Endothelial cell of umbilical vein (primary cell): ENCODE results near the gene ZNF485. TPM values are rescaled to one million over a fixed set of nuclear protein-coding genes. Genes with fewer than 3 reads are reported as not detected.

Experiments used
- BruUV-seq: library from RNA; stranded (reverse); fragments of 400-500 nt; replicated peaks from 2 replicates; lab custom pipeline; 2021; lab: Mats Ljungman, UMichigan
- CTCF ChIA-PET: fragments of 300-600, 350-600 bp; sonication (Branson Sonifier 250); formaldehyde crosslinking; loops from one replicate; lab custom pipeline; 2021; ENCODE audit warnings: antibody characterized with exemption, inconsistent platforms; lab: Charles Lee
- POLR2A ChIA-PET: fragments of 300-600, 350-600 bp; sonication (Branson Sonifier 250); formaldehyde crosslinking; loops from one replicate; lab custom pipeline; 2021; ENCODE audit warnings: antibody characterized with exemption, inconsistent platforms; lab: Charles Lee
- DNase-seq: peaks from one replicate; pipeline ENCODE4 v3.0.0-alpha.2; 2011; ENCODE audit warnings: low read depth, low spot score
- FAIRE-seq: peaks from 2 replicates; lab custom pipeline; 2011; peaks lifted over from hg19 to GRCh38; lab: Jason Lieb, UNC
- H2AFZ ChIP-seq: 2 replicates; pipeline ENCODE4 v1.6.0; 2012; ENCODE audit warnings: low read depth, low read length, control low read depth, inconsistent platforms
- H3K27ac ChIP-seq: 2 replicates; pipeline ENCODE4 v1.5.1; 2011; ENCODE audit warnings: low read depth, mild to moderate bottlenecking, control low read depth, low read length, moderate library complexity; ENCODE audit not compliant: insufficient read depth
- H3K27me3 ChIP-seq, 2 experiments: 2 replicates each; pipeline versions ENCODE4 v1.6.0 to v1.6.1; 2011; ENCODE audit warnings: low read length in 2 of 2, mixed read lengths in 1 of 2; ENCODE audit not compliant: control insufficient read depth in 2 of 2, insufficient read depth in 2 of 2
- H3K36me3 ChIP-seq, 2 experiments: 2 replicates in 1 of 2; 3 replicates in 1 of 2; pipeline ENCODE4 v1.5.1; 2011; ENCODE audit warnings: low read length in 2 of 2, mild to moderate bottlenecking in 1 of 2, moderate library complexity in 1 of 2; ENCODE audit not compliant: control insufficient read depth in 2 of 2, insufficient read depth in 2 of 2; ENCODE audit errors: extremely low read depth in 1 of 2
- H3K4me1 ChIP-seq: 3 replicates; pipeline ENCODE4 v1.5.1; 2011; ENCODE audit warnings: mild to moderate bottlenecking, low read length; ENCODE audit not compliant: control insufficient read depth, insufficient read depth; ENCODE audit errors: extremely low read depth
- H3K4me2 ChIP-seq: 2 replicates; pipeline ENCODE4 v1.6.1; 2011; ENCODE audit warnings: low read length, control low read depth, mixed read lengths; ENCODE audit not compliant: insufficient read depth
- H3K4me3 ChIP-seq, 3 experiments: fragments of 200-600 bp in 1 of 3; sonication (generic), shearing (Covaris generic) in 1 of 3; replicated peaks in 1 of 3; 2 replicates each; pipeline ENCODE4 v1.5.1; 2011 to 2016; ENCODE audit warnings: control low read depth in 3 of 3, low read length in 3 of 3, mild to moderate bottlenecking in 2 of 3, inconsistent platforms in 1 of 3, low read depth in 1 of 3, moderate library complexity in 1 of 3; ENCODE audit not compliant: insufficient read depth in 1 of 3
- H3K79me2 ChIP-seq: 2 replicates; pipeline ENCODE4 v1.6.0; 2012; ENCODE audit warnings: low read length, inconsistent platforms; ENCODE audit not compliant: control insufficient read depth, insufficient read depth
- H3K9ac ChIP-seq: replicated peaks from 2 replicates; pipeline ENCODE3; 2011; ENCODE audit warnings: low read length, control low read depth; ENCODE audit not compliant: insufficient read depth; ENCODE audit errors: extremely low read depth
- H3K9me1 ChIP-seq: replicated peaks from 3 replicates; pipeline ENCODE4 v1.6.0; 2011; ENCODE audit warnings: mild to moderate bottlenecking, low read length; ENCODE audit not compliant: control insufficient read depth, insufficient read depth; ENCODE audit errors: extremely low read depth
- H3K9me3 ChIP-seq: replicated peaks from 2 replicates; pipeline ENCODE4 v1.5.1; 2012; ENCODE audit warnings: low read length, inconsistent platforms; ENCODE audit not compliant: control insufficient read depth, insufficient read depth
- H4K20me1 ChIP-seq: replicated peaks from 2 replicates; pipeline ENCODE3; 2011; ENCODE audit warnings: mild to moderate bottlenecking, low read length; ENCODE audit not compliant: control insufficient read depth, insufficient read depth; ENCODE audit errors: extremely low read depth
- EZH2 ChIP-seq: IDR thresholded peaks from 2 replicates; pipeline ENCODE4 v1.6.1; 2012; ENCODE audit warnings: borderline replicate concordance, low read depth, mild to moderate bottlenecking, moderate library complexity, low read length, inconsistent platforms; ENCODE audit not compliant: severe bottlenecking
- FOS ChIP-seq: IDR thresholded peaks from 2 replicates; pipeline ENCODE4 v1.6.1; 2011; ENCODE audit warnings: mild to moderate bottlenecking, low read length, moderate library complexity, borderline replicate concordance; ENCODE audit not compliant: insufficient read depth
- GATA2 ChIP-seq: IDR thresholded peaks from 2 replicates; pipeline ENCODE4 v1.7.0; 2011; ENCODE audit warnings: low read depth, mild to moderate bottlenecking, moderate library complexity, mixed read lengths, low read length; ENCODE audit not compliant: insufficient read length, insufficient read depth
- JUN ChIP-seq: IDR thresholded peaks from 2 replicates; pipeline ENCODE4 v1.6.1; 2011; ENCODE audit warnings: borderline replicate concordance, low read depth; ENCODE audit not compliant: insufficient read length, insufficient read depth
- MYC ChIP-seq: IDR thresholded peaks from one replicate; pipeline ENCODE4 v1.6.1; 2011; ENCODE audit warnings: mild to moderate bottlenecking, low read depth, low read length
- POLR2A ChIP-seq: IDR thresholded peaks from 2 replicates; pipeline ENCODE4 v1.6.1; 2012; ENCODE audit warnings: low read depth, mild to moderate bottlenecking, control low read depth, low read length
- POLR2AphosphoS5 ChIP-seq: IDR thresholded peaks from 2 replicates; pipeline ENCODE4 v1.6.1; 2012; ENCODE audit warnings: low read depth, mild to moderate bottlenecking, control low read depth, low read length, moderate library complexity; ENCODE audit not compliant: insufficient read depth
- dilution Hi-C: fragments of 300-500 bp; cut with MboI; formaldehyde crosslinking; loops from one replicate; pipeline ENCODE4 v1.15.0; 2019; ENCODE audit warnings: low sequenced_read_pairs; ENCODE audit not compliant: extremely low pct_ligation_motif_present
- intact Hi-C: fragments of 100-400 bp; cut with micrococcal nuclease; formaldehyde crosslinking; loops from one replicate; pipeline ENCODE4 v1.10.0; 2022
- polyA plus RNA-seq, 4 experiments: library from polyadenylated mRNA; depleted of rRNA in 3 of 4; stranded (reverse) in 3 of 4; unstranded in 1 of 4; fragments of >200 nt; gene quantifications; 2 replicates each; pipeline versions ENCODE4 v1.2.1 to v1.2.3, GENCODE V29; 2011 to 2012; ENCODE audit warnings: missing spikeins in 1 of 4
- total RNA-seq: library from RNA; stranded (reverse); gene quantifications from 2 replicates; pipeline ENCODE4 v1.2.3, GENCODE V29; 2021
- TF ChIP-seq, protein P1 (sequence below), 2 donors: IDR thresholded peaks; 1 replicate in 1 of 2; 2 replicates in 1 of 2; pipeline ENCODE4 v1.5.1; 2011; ENCODE audit warnings: low read length in 2 of 2, mild to moderate bottlenecking in 2 of 2, moderate library complexity in 2 of 2, control low read depth in 1 of 2, inconsistent platforms in 1 of 2, low read depth in 1 of 2; ENCODE audit not compliant: insufficient read depth in 1 of 2; ENCODE audit errors: extremely low read depth in 1 of 2
- TF ChIP-seq, protein P2 (sequence below): IDR thresholded peaks from 2 replicates; pipeline ENCODE4 v1.6.1; 2011; ENCODE audit not compliant: insufficient read depth, insufficient read length

Gene ZNF485
- total and polyA plus RNA-seq, 2 donors (not counting 3 experiments of a cell fraction or from before 2014, with no cell fraction given), result 1.0 to 1.2 TPM

DNA sequence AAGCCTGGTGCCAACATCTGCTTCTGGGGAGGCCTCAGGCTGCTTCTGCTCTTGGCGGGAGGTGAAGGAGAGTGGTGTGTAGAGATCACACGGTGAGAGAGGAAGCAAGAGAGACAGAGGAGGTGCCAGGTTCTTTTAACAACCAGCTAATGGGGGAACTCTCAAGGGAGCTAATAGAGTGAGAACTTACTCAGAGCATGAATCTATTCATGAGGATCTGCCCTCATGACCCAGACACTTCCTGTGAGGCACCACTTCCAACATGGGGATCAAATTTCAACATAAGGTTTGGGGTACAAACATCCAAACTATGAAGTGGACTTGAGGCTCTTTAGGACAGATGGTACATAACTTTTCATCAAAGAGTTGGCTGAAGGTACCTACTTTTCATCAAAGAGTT is 47.5 kb downstream of the ZNF485 start:
- intact Hi-C loops (no loop called here), dilution Hi-C loops (no loop called here)
- ChIA-PET CTCF (no interaction called here), POLR2A (no interaction called here)
- no TSS peak for BruUV-seq
- no peaks in the 10 kb centered on the region for H4K20me1 ChIP-seq
- TF ChIP-seq JUN (no peak), FOS (no peak), GATA2 (no peak), POLR2A (no peak), MYC (no peak), EZH2 (no peak), POLR2AphosphoS5 (no peak)
- TF ChIP-seq, protein P1, sequence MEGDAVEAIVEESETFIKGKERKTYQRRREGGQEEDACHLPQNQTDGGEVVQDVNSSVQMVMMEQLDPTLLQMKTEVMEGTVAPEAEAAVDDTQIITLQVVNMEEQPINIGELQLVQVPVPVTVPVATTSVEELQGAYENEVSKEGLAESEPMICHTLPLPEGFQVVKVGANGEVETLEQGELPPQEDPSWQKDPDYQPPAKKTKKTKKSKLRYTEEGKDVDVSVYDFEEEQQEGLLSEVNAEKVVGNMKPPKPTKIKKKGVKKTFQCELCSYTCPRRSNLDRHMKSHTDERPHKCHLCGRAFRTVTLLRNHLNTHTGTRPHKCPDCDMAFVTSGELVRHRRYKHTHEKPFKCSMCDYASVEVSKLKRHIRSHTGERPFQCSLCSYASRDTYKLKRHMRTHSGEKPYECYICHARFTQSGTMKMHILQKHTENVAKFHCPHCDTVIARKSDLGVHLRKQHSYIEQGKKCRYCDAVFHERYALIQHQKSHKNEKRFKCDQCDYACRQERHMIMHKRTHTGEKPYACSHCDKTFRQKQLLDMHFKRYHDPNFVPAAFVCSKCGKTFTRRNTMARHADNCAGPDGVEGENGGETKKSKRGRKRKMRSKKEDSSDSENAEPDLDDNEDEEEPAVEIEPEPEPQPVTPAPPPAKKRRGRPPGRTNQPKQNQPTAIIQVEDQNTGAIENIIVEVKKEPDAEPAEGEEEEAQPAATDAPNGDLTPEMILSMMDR (IDR thresholded peaks at IDR 0.05; ENCODE audit: extremely low read depth in 1 of 2, insufficient read depth in 1 of 2, low read depth in 1 of 2, low read length in 2 of 2), result no peak
- TF ChIP-seq, protein P2, sequence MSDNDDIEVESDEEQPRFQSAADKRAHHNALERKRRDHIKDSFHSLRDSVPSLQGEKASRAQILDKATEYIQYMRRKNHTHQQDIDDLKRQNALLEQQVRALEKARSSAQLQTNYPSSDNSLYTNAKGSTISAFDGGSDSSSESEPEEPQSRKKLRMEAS, result no peak
- no peak overlapping the region for H3K4me3 ChIP-seq
- H3K4me1 ChIP-seq, result peaks cover 3% of the 10 kb centered on the region
- H3K9me3 ChIP-seq, result no peaks in the 10 kb centered on the region
- no peaks in the 10 kb centered on the region for H3K9me1 ChIP-seq
- FAIRE-seq (no peak), DNase-seq (no peak)
- peaks cover 0 to 6% of the 10 kb centered on the region in 2 experiments for H3K27me3 ChIP-seq
- no peak overlapping the region for H3K9ac ChIP-seq
- H3K27ac ChIP-seq, result no peak overlapping the region
- H2AFZ ChIP-seq, result no peak overlapping the region
- H3K79me2 ChIP-seq, result no peaks in the 10 kb centered on the region
- H3K4me2 ChIP-seq, result no peak overlapping the region
- no peaks in the 10 kb centered on the region for H3K36me3 ChIP-seq
